ENCODE measurements around the gene SRSF4. TPM values are rescaled to one million over a fixed set of nuclear protein-coding genes. Genes with fewer than 3 reads are reported as not detected.

SRSF4 gene
- polyA plus RNA-seq, 1 of the 3 experiments (the other 2 are of a cell fraction), result 62.6 TPM

DNA sequence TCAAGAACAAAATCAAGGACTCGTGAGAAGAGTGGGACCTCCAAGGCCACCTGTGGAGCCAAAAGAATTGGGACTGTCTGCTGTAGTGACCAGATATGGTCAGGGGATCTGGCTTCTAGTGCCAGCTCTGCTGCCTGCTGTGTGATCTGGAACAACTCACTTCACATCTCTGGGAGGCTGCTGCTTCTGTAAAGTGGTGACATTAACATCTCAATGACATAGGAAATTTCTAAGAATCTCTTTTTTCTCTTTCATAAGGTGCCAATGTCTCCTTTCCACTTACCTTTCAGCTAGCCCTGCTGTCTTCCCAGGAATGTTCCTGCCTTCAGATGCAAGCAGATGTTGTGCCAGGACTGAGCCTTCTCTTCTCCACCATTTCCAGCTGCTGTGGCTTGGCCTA, 5.0 kb upstream of the SRSF4 start:
- Histone ChIP-seq H3K27me3 (ENCODE audit: insufficient read depth) (no peaks in the 10 kb centered on the region), H3K9me3 (no peaks in the 10 kb centered on the region), H3F3A (replicated peaks; ENCODE audit: insufficient read depth) (peaks cover 13% of the 10 kb centered on the region), H3K79me2 (ENCODE audit: insufficient read depth) (no peaks in the 10 kb centered on the region), H3K36me3 (replicated peaks in 1 of 2; ENCODE audit: control insufficient read depth in 1 of 2, insufficient read depth in 2 of 2, low read length in 1 of 2) (no peaks in the 10 kb centered on the region), H3K27ac (ENCODE audit: low read depth in 2 of 2, low read length in 1 of 2) (no peak overlapping the region), H3K4me2 (no peak overlapping the region), H3K4me3 (ENCODE audit: low read depth in 2 of 2, low read length in 1 of 2) (no peak overlapping the region), H2AFZ (ENCODE audit: low read depth) (no peak overlapping the region), H4K20me1 (ENCODE audit: insufficient read depth) (no peaks in the 10 kb centered on the region), H3K9me2 (no peaks in the 10 kb centered on the region), H3K9ac (no peak overlapping the region), H3K4me1 (ENCODE audit: control insufficient read depth in 1 of 2, insufficient read depth in 2 of 2, low read depth in 1 of 2, low read length in 1 of 2) (no peaks in the 10 kb centered on the region; a peak in 1 of 4 replicates)
- DNase-seq, result no peak
- ChIA-PET CTCF (interaction anchor here (1.0 to 1.6 kb wide), 3 partner anchors 11 to 16 kb away, joined by 4 to 5 read pairs (median 4); no protein-coding TSS in a partner anchor), POLR2A (no interaction called here)
- no peak for TF ChIP-seq SIN3A (IDR thresholded peaks at IDR 0.05; ENCODE audit: borderline replicate concordance, low read depth, low read length)
- TF ChIP-seq RAD21 (IDR thresholded peaks at IDR 0.05; ENCODE audit: low read length), result no peak
- TF ChIP-seq, protein P1, sequence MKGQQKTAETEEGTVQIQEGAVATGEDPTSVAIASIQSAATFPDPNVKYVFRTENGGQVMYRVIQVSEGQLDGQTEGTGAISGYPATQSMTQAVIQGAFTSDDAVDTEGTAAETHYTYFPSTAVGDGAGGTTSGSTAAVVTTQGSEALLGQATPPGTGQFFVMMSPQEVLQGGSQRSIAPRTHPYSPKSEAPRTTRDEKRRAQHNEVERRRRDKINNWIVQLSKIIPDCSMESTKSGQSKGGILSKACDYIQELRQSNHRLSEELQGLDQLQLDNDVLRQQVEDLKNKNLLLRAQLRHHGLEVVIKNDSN (IDR thresholded peaks at IDR 0.05; ENCODE audit: borderline replicate concordance, low read depth), result no peak
- no peak for TF ChIP-seq NFIC (IDR thresholded peaks at IDR 0.05; ENCODE audit: borderline replicate concordance)
- TF ChIP-seq FOXJ3 (CRISPR knock-in tag; IDR thresholded peaks at IDR 0.05), result no peak
- TF ChIP-seq, protein P2, sequence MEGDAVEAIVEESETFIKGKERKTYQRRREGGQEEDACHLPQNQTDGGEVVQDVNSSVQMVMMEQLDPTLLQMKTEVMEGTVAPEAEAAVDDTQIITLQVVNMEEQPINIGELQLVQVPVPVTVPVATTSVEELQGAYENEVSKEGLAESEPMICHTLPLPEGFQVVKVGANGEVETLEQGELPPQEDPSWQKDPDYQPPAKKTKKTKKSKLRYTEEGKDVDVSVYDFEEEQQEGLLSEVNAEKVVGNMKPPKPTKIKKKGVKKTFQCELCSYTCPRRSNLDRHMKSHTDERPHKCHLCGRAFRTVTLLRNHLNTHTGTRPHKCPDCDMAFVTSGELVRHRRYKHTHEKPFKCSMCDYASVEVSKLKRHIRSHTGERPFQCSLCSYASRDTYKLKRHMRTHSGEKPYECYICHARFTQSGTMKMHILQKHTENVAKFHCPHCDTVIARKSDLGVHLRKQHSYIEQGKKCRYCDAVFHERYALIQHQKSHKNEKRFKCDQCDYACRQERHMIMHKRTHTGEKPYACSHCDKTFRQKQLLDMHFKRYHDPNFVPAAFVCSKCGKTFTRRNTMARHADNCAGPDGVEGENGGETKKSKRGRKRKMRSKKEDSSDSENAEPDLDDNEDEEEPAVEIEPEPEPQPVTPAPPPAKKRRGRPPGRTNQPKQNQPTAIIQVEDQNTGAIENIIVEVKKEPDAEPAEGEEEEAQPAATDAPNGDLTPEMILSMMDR (IDR thresholded peaks at IDR 0.05), result no peak
- TF ChIP-seq JUND (IDR thresholded peaks at IDR 0.05), result no peak
- TF ChIP-seq MXI1 (IDR thresholded peaks at IDR 0.05; ENCODE audit: low read depth, low read length), result no peak
- no peak for TF ChIP-seq EP300 (IDR thresholded peaks at IDR 0.05; ENCODE audit: borderline replicate concordance in 1 of 2, low read depth in 1 of 2, low read length in 1 of 2)
- 100% methylated on average over 1 of the region's 1 CpG for WGBS (ENCODE audit: low lambda C conversion rate)

DNA sequence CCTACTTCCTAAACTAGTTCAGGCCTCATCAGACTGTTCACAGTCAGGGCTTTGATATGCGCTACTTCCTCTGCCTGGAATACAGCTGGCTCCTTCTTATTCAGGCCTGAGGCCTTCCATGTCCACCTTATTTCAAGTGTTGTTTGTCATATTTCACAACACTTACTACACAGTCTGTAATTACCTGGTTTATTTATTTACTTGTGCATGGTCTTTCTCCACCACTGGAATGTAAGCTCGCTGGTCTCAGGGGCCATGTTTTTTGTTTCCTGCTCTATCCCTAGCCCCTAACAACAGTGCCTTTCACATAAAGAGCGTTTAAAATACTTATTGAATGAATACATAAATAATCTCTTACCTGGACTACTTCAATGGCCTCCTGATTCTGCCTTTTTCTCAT, 4.6 kb upstream of the SRSF4 start:
- H3K9ac ChIP-seq, result no peak overlapping the region
- H3K9me2 ChIP-seq, result no peaks in the 10 kb centered on the region
- H3K4me3 ChIP-seq (ENCODE audit: low read depth in 2 of 2, low read length in 1 of 2), result no peak overlapping the region
- H3K36me3 ChIP-seq (replicated peaks in 1 of 2; ENCODE audit: control insufficient read depth in 1 of 2, insufficient read depth in 2 of 2, low read length in 1 of 2), result no peaks in the 10 kb centered on the region
- no peaks in the 10 kb centered on the region; a peak in 1 of 4 replicates for H3K4me1 ChIP-seq (ENCODE audit: control insufficient read depth in 1 of 2, insufficient read depth in 2 of 2, low read depth in 1 of 2, low read length in 1 of 2)
- POLR2A ChIA-PET, result no interaction called here
- DNase-seq, result no peak
- no peaks in the 10 kb centered on the region for H4K20me1 ChIP-seq (ENCODE audit: insufficient read depth)
- no peaks in the 10 kb centered on the region for H3K27me3 ChIP-seq (ENCODE audit: insufficient read depth)
- WGBS (ENCODE audit: low lambda C conversion rate), result 89% methylated on average over 3 of the region's 3 CpGs
- H3F3A ChIP-seq (replicated peaks; ENCODE audit: insufficient read depth), result peaks cover 17% of the 10 kb centered on the region
- CTCF ChIA-PET, result interaction anchor here (1.0 to 1.6 kb wide), 3 partner anchors 11 to 16 kb away, joined by 4 to 5 read pairs (median 4); no protein-coding TSS in a partner anchor
- no peak overlapping the region for H3K4me2 ChIP-seq
- TF ChIP-seq TCF12 (IDR thresholded peaks at IDR 0.05) (no peak), TAF1 (IDR thresholded peaks at IDR 0.05; ENCODE audit: borderline replicate concordance, low read depth, low read length) (no peak), EZH2phosphoT487 (IDR thresholded peaks at IDR 0.05; ENCODE audit: borderline replicate concordance, low read depth) (no peak), FOSL2 (IDR thresholded peaks at IDR 0.05; ENCODE audit: borderline replicate concordance, low read depth) (no peak), YY1 (IDR thresholded peaks at IDR 0.05; ENCODE audit: low read depth) (no peak), JUND (IDR thresholded peaks at IDR 0.05) (no peak), TEAD4 (IDR thresholded peaks at IDR 0.05; ENCODE audit: borderline replicate concordance, insufficient read depth) (no peak), EP300 (IDR thresholded peaks at IDR 0.05; ENCODE audit: borderline replicate concordance in 1 of 2, low read depth in 1 of 2, low read length in 1 of 2) (no peak), FOXJ3 (CRISPR knock-in tag; IDR thresholded peaks at IDR 0.05) (no peak), GABPA (IDR thresholded peaks at IDR 0.05; ENCODE audit: low read depth) (no peak), RCOR1 (IDR thresholded peaks at IDR 0.05; ENCODE audit: low read length) (no peak)
- TF ChIP-seq, protein P2 (IDR thresholded peaks at IDR 0.05), result no peak
- TF ChIP-seq, protein P1 (IDR thresholded peaks at IDR 0.05; ENCODE audit: borderline replicate concordance, low read depth), result no peak
- H3K27ac ChIP-seq (ENCODE audit: low read depth in 2 of 2, low read length in 1 of 2), result no peak overlapping the region
- H3K79me2 ChIP-seq (ENCODE audit: insufficient read depth), result peaks cover 4% of the 10 kb centered on the region
- H3K9me3 ChIP-seq, result no peaks in the 10 kb centered on the region
- no peak overlapping the region for H2AFZ ChIP-seq (ENCODE audit: low read depth)

Measured in SK-N-SH (cell line).